ENCODE measurements around the gene ASIC2.

ASIC2 gene

DNA sequence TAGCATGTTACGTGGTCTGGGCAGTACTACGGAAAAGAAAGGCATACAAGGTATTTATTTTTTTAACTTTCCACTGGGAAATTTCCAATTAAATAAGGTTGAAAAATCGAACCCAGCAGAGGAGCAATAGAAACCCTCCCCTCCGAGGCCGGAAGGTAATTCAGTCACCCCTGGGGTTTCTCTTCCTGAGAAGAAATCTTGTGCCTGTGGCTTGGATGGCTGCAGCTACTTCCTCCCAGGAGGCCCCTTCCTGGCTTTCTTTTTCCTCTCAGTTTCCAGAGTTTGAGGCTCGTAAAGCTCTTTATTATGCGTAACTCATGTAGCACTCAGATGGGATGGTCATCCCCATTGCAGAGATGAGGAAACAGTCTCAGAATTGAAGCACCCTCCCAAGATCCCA is 140.3 kb downstream of the ASIC2 start:
- DNase-seq = no peak

DNA sequence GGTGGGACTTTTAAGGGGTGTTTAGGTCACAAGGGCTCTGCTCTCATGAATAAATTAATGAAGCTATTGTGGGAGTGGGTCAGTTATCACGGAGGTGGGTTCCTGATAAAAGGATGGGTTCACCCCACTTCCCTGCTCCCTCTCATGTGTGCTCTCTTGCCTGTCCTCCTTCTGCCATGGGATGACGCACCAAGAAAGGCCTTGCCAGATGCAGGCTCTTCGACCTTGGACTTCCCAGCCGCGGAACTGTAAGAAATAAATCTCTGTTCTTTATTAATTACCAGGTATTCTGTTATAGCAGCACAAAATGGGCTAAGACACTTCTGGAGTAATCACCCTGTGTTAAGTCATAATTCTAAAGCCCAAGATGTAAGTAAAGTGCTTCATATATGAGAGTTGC is 141.5 kb downstream of the ASIC2 start:
- DNase-seq = no peak

GRCh38 chr17:33145941-33146340 is 147.2 kb downstream of the ASIC2 start:
- DNase-seq = no peak

DNA sequence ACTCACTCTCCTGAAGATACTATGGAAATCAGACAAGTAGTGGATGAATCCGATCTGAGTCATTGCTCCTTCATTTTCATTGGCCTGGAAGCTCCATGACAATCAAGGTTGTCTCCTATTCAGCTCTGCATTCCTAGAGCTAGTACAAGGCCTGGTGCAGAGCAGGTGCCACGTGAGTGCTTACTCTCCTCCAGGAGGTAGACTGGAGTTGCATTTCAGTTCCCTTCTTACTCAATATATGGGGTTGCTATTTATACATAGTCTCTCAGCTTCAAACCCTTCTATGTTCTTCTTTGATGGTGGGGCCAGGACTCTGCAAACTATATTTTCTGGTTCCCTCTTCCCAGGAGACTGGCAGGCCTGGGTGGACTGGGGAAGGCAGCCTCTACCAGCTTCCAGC is 148.3 kb downstream of the ASIC2 start:
- no peak for DNase-seq

DNA sequence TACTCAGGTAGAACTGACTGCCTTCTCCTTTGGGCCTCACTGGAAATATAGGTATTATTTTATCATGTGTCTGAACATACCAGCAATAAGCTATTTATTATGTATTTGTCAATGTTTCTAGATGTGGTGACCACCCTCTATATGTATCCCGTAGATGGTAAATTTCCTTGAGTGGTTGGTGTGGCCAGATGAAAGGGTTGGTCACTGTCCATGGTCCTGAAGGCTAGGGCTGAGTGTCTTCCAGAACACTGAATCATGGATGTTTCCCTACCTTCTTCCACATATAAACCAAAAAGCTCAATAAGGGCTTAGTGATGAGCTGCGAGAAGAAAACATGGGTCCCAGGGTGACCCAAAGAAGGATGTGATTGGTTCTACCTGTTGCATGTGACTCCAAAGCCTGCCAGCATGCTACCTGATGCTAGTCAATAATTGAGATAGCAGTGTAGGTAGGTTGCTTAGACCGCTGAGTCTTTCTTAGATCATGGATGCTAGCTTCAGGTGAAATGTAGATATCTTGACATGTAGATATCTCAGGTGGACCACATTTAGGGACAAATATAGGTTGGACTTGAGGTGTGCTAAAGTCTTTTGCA is 150.3 kb downstream of the ASIC2 start:
- DNase-seq = peak; percentile 34

DNA sequence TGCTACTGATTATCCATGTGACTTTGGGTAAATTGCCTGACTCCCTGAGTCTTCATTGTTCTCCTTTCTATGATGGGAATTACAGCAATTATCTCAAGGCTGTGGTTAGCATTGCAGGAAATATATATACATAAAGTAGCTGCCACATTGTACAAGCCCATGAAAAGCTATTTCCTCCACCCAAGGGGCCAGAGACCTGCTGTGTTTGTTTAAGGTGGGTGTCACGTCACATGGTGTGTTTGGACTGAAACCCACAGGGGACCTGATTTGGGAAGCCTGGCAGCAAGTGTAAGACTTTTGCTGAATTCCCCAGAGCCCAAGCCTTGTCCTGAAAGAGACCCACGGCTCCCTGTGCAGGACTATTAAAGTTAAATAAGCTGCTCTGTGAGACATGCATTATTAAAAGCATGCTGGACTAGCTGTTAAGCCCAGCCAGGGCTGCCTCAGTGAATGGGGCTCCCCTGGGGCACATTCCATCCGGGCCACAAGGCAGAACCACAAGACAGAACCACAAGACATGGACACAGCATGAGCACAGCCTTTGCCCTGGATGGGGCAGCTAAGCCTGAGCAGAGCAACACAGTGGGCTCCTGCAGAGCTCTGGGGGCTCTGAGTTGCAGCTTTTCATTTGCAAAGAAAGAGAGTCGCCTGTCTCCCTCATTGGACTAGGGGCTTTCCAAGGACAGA is 152.5 kb downstream of the ASIC2 start:
- no peak for DNase-seq

DNA sequence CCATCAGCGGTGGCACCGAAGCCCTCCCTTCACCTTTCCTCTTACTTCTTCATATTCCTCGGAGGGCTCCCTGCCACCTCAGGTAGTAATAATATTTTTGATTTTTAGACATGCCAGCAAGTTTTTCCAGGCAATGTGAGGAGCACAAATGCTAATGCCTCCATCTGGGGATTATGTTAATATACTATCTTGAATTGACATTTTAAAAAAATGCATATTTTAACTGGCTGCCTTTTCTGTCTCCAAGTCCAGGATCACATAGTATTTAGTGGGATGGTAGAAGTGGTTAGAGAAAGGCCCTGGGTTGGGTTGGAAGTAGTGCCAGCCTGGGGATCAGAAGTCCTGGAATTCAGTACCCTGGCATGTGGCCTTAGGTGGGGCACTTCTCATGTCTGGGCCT is 154.5 kb downstream of the ASIC2 start:
- no peak for DNase-seq

DNA sequence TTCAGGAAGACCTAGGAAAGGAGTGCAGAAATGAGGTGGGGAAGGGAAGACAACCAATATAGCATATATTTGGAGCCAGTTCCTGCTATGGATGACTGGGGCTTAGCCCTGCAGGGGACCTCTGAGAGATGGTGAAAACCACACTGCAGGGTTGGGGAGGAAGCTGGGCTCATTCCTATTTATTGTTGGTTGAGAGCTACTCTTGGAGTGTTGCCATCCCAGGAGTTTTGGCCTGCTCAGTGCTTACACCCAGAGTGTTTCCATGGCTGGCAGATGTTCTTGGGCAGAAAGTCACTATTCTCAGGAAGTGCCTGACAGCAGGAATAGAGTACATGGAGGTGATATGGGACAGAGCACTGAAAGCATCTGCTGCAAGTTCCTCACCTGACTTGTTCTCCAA is 155.7 kb downstream of the ASIC2 start:
- DNase-seq = no peak

- no peak for DNase-seq
Observed at GRCh38 chr17:33135691-33136090, 157.4 kb downstream of the ASIC2 start.

- no peak for DNase-seq
Observed at GRCh38 chr17:33131620-33132019, 161.5 kb downstream of the ASIC2 start.

- no peak for DNase-seq
Observed at GRCh38 chr17:33127706-33128105, 165.4 kb downstream of the ASIC2 start.

DNA sequence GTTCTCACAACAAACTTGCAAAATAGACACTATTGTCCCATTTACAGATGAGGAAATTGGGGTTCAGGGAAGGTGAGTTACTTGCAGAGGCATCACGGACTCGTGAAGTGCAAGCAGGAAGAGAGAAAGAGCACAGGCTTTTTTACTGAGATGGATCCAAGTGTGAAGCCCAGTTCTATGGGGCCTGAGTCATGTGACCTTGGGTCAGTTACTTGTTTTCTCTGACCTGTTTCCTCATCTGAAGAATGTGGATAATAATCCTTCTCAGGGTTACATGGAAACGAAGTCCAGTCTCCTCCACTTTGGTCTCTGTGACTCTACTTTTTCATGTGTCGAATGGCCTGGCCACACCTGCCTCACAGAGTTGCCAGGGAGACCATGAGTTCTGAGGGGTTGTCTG is 167.0 kb downstream of the ASIC2 start:
- DNase-seq = no peak

DNA sequence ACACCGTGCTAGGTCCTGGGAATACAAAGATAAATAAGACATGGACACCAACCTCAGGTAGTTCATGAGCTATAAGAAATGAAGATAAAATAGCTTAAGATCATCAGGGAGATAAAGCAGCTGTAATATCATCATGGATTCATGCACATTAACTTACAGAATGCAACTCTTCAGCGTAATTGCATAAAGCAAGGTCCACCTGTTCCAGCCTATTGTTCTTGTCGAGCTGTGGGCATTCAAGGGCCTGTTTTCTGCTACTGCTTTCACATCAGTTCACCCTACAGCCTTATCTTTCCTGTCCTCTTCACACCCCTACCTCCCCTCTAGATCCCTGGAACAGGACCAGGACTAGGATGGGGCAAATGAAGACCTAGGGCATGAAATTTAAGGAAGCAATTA is 167.5 kb downstream of the ASIC2 start:
- DNase-seq = no peak

GRCh38 chr17:33124871-33125551 is 168.1 kb downstream of the ASIC2 start:
- no peak for DNase-seq

DNA sequence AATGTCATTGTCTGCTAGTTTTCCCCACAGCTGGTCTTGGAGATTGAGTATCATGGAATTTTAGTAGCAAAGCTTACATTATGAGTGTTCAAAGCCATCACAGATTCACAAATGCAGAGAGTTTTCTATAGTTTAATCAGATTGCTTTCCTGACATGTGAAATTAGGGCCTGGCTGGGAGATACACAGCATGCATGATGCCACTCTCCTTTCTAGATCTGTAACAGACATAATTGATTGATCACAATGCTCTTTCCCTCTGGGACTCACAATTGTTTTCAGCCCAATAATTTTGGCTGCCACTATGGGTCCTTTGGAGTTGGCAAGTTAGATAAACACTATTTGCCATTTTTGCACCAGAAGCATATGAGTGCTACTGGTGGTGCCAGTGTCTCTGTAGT is 168.9 kb downstream of the ASIC2 start:
- DNase-seq = no peak

- DNase-seq = no peak
Observed at GRCh38 chr17:33121756-33122155, 171.3 kb downstream of the ASIC2 start.

GRCh38 chr17:33121272-33121671 is 171.8 kb downstream of the ASIC2 start:
- DNase-seq = no peak

DNA sequence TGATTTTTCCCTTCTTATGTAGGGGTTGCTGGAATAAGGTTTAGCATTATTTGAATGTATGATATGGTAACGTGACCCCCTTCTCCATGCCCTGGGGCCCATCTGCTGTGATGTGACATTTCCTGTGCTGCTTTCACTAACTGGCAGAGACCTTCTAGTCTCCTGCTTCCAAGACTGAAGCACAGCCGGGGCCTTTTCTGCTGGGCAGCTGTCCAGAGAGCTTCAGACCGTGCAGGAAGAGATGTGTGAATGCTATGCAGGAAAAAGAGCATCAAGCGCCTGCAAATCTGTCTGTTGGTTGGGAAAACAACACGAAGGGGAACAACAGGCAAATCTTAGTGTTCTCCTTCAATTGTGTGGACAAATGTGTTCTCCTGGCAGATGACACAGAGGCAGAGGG is 173.0 kb downstream of the ASIC2 start:
- DNase-seq = peak; percentile 68

DNA sequence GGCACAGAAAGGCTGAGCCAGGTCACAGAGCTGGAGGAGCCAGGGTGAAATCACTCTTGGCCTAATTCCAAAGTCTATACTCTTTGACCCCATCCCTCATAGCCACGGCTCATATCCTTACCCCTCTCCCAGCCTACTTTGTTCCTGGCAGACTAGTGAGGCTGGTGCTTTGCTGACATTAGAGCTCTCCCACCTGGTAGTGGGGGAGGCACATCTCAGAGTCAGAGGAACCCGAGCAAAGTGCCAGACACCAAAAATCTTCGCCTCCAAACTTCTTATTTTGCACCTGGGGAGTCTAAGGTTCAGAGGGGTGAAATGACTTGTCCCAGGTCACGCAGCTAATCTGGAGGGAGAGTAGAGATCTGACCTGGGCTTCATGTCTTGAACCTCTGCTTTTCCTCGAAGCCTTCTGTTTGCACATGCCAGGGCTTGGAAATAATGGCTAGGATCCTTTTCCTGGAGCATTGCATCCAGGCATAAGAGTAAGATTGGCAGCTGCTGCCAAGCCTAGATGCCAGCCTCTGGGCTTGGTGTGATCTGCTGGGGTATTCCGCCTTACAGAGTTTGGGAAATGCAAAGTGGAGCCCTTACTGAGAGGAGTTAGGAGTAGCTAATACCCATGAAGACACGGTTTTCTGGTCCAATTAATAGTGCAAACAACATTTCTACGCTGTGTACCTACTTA is 174.6 kb downstream of the ASIC2 start:
- no peak for DNase-seq

DNA sequence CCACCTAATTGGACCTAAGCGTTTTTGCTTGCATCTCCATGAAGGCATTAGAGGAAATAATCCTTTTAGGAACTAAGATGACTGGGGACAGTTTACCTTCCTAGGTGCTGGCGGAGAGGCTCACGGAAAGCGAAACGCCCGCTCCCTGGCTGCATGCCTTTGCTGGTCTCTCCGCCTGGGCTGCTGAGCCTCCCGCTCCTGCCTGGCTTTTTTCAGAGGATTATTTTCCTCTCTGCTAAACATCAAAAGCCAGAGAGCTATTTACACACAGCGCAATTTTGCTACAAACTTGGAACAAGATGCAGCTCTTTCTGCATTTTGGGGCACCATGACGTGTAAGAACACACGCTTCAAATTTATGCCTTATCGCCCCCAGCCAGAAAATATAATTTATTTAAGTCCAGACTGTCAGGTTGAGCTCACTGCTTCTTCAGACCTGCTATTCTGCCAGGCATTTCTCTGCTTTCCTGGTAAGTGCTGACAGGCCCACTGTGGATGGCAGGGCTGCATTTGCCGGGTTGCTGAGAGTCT is 177.0 kb downstream of the ASIC2 start:
- DNase-seq = peak; percentile 25

DNA sequence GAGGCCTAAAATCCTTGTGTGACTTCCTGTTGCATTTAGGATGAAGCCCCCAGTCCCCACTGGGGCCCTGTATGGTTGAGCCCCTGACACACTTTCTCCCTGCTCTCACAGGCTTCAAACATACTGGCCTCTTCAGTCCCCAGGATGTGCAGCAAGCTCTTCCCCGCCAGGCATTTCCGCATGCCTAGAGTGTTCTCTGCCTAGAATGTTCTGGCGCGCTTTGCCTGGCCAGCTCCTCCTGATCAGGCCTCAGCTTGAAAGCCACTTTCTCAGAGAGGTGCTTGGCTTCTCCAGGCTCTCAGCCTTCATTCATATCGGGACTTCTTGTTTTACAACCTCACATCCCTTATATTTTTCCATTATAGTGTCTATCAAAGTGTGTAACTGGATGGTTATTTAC is 177.7 kb downstream of the ASIC2 start:
- peak; percentile 54 for DNase-seq

DNA sequence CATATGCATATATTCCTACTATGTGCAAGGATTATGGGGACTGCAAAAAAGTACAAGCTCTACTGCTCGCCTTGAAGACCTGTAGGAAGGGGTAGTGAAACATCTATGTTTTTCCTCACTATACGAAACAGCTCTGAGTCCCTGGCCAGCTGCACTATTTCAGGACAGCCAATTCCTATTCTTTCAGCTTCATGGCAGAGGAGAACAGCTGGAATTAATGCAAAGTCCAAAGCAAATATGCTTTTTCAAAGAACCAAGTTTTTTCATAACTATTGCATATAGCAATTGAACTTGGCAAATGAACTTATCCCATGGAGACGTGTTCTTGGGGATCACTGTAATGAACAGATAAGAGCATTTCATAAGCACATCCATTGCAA is 179.1 kb downstream of the ASIC2 start:
- DNase-seq = peak; percentile 37

DNA sequence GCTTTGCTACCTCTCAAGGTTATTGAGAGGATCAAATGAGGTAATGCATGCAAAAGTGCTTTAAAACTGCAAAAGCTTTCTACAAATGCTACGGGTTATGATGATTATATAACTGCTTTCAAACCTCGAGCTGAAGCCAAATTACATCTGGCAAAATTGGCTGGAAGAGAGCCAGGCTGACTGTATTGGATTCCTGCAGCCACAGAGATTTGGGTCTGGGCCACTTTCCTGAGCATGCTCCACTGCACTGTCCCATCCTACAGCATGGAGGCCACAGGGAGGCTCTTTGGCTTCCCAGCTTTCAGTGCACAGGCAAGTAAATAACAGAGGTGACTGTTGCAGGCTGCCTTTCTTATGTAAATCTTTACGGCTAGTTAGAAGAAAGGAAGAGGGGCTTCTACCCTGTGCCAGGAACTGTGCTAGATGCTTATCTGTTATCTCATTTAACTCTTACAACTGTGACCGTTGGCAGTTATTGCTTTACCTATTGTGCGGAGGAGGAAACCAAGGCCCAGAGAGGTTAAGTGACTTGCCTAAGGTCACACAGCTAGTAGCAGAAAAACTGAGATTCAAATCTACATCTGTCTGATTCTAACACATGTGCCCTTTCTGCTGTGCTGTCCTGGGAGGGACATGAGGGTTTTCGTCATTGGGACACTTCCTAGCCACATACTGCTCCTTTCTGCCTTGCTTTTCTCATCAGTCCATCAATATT is 179.7 kb downstream of the ASIC2 start:
- DNase-seq = peak; percentile 83

All from femur (tissue), 1 donor.